HL-60/S4 treated with retinoic acid at 250 ng/mL for 4 days and 3 days (cell line): ENCODE data around the gene LEUTX.
"Not testable (repeated sequence)": the region's sequence is repeated elsewhere in the genome, so short reads cannot be mapped to it uniquely, and the experiment has no call there.

ENCODE experiments used
- in situ Hi-C: fragments of 300-500 bp; cut with MboI; formaldehyde crosslinking; loops from 2 replicates; pipeline ENCODE4 v1.7.0; 2022; ENCODE audit warnings: low sequenced_read_pairs

The LEUTX gene

GRCh38 chr19:39768786-39769185, 9.9 kb upstream of the LEUTX start:
- in situ Hi-C loops: no loop called here

DNA sequence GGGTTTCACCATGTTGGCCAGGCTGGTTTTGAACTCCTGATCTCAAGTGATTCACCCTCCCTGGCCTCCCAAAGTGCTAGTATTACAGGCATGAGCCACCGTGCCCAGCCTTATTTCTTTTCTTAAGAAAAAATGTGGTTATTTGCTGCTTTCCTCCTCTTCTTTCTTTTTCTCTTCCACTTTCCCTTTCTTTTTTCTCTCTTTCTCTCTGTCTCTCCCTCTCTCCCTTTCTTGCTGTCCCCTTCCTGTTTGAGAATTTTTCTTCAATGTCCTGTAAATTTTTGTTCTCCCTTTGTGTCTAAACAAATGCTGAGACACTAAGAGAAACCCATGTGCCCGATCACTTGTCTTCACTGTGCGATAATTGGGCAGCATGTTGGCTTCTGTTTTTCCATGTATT, 2.2 kb downstream of the LEUTX start:
- in situ Hi-C loops: no loop called here

DNA sequence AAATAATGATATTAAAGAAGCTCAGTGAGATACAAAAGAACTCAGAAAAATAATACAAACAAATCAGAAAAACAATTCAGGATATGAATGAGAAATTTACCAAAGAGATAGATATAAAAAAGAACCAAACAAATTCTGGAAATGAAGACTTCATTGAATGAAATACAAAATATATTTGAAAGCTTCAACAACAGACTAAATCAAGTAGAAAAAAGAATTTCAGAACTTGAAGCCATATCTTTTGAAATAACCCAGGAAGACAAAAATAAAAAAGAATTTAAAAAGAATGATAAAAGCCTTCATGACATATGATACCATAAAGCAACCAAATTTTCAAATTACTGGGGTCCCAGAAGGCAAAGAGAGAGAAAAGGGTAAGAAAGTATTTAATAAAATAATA, 9.6 kb downstream of the LEUTX start:
- in situ Hi-C loops: no loop called here

GRCh38 chr19:39792999-39793546, 14.4 kb downstream of the LEUTX start:
- in situ Hi-C loops: no loop called here

- in situ Hi-C loops: no loop called here
These were observed 16.3 kb downstream of the LEUTX start for GRCh38 chr19:39795001-39795400.

- in situ Hi-C loops: no loop called here
These were observed 17.4 kb downstream of the LEUTX start for GRCh38 chr19:39796000-39796498.

DNA sequence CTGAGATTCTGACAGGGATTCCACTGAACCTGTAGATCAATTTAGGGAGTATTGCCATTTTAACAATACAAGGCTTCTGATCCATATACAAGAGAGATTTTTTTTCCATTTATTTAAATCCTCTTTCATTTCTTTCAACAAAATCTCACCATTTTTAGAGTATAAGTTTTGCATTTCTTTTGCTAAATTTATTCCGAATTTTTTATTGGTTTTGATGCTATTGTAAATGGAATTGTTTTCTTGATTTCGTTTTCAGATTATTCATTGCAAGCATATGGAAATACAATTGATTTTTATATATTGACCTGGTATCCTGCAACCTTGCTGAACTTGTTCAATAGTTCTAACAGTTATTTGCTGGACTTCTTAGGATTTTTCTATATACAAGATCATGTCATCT, 18.4 kb downstream of the LEUTX start:
- in situ Hi-C loops: no loop called here

DNA sequence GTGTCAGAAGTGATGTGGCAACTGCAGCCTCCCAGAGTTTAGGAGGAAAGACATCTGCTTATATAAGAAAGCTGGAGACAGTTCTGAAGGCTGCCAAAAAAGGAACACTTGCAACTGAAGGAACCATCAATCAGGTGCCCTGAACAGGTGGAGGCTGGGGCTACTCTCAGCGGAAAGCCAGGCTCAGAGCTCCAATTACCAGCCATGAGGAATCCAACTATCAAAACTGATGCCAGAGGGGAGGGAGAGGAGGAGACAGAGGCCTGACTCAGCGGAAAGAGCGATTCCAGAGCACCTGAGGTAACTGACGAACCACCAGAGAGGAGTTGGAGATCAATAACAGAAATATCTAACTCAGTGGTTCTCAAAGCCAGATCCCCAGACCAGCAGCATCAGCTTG, 24.3 kb downstream of the LEUTX start:
- in situ Hi-C loops: no loop called here

- in situ Hi-C loops: no loop called here
These were observed 26.4 kb downstream of the LEUTX start for GRCh38 chr19:39805104-39805503.

DNA sequence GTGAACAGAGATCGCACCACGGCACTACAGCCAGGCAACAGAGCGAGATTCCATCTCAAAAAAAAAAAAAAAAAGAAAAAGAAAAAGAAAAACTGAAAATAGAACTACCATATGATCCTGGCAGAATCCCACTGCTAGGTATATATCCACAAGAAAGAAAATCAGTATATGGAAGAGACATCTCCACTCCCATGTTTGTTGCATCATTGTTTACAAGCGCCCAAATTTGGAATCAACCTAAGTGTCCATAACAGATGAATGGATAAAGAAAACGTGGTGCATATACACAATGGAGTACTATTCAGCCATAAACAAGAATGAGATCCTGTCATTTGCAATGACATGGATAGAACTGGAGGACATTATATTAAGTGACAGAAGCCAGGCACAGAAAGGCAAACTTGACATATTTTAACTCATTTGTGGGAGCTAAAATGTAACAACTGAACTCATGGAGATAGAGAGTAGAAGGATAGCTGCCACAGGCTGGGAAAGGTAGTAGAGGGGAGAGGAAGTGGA, 29.3 kb downstream of the LEUTX start:
- in situ Hi-C loops: no loop called here

DNA sequence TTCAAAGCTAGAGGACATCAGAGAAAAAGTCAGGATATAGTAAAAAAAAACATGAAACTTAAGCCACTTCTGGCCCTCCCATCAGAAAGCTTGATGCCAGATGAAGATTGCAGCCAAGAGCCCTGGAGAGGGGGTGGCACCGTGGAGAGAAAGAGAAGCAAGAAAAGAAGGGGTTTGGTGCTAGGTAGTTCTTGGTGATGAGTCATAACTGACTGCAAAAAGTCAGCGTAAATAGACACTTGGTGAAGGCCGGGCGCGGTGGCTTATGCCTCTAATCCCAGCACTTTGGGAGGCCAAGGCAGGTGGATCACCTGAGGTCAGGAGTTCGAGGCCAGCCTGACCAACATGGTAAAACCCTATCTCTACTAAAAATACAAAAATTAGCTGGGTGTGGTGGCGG, 30.0 kb downstream of the LEUTX start:
- in situ Hi-C loops: not testable (repeated sequence)

GRCh38 chr19:39809368-39809767, 30.7 kb downstream of the LEUTX start:
- in situ Hi-C loops: no loop called here

GRCh38 chr19:39810424-39810823, 31.8 kb downstream of the LEUTX start:
- in situ Hi-C loops: no loop called here

DNA sequence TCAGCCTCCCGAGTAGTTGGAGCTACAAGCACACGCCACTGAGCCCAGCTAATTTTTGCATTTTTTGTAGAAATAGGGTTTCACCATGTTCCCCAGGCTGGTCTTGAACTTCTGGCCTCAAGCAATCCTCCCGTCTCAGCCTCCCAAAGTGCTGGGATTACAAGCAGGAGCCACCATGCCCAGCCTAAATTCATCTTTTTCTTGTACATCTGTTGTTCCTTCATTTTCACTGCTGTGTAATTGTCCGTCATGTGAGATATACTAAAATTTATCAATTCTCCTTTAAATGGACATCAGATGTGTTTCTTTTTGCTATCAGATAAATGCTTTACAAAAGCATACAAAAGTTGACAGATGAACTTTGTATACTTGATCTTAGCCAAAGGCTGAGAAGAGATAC, 32.4 kb downstream of the LEUTX start:
- in situ Hi-C loops: no loop called here

DNA sequence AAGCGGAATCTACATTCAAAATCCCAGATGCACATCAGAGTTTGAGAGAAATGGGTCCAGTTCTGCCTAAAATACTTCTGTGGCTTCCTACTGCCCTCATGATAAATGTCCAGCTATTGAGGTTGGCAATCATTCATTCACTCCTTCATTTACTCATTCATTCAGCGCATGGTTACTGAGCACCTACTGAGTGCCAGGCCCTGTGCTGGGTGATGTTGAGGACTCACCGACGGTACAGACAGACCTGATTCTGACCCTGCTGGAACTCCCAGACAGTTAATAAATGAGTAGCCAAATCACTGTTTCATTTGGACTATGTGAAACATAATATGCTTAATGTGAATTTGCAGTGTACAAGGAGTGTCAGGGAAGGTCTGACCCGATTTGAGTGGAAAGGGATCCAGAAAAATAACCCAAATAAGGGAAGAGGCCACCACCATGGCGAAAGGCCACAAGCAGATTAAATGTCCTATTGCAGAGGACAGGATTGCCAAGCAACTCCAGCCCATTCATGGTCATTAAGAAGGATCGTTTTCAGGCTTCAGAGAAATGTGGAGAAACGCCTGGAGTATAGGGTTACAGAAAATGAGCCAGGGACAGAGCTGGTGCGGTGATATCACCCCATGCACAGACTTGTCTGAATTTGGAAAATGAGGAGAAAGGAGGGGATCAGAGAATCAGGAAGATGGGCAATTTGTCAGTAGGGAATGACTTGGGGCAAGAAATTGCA, 34.8 kb downstream of the LEUTX start:
- in situ Hi-C loops: no loop called here

GRCh38 chr19:39814111-39814510, 35.5 kb downstream of the LEUTX start:
- in situ Hi-C loops: not testable (repeated sequence)

GRCh38 chr19:39814595-39814994, 35.9 kb downstream of the LEUTX start:
- in situ Hi-C loops: no loop called here

- in situ Hi-C loops: no loop called here
These were observed 37.8 kb downstream of the LEUTX start for GRCh38 chr19:39816287-39817048.

GRCh38 chr19:39817888-39818561, 39.4 kb downstream of the LEUTX start:
- in situ Hi-C loops: no loop called here

DNA sequence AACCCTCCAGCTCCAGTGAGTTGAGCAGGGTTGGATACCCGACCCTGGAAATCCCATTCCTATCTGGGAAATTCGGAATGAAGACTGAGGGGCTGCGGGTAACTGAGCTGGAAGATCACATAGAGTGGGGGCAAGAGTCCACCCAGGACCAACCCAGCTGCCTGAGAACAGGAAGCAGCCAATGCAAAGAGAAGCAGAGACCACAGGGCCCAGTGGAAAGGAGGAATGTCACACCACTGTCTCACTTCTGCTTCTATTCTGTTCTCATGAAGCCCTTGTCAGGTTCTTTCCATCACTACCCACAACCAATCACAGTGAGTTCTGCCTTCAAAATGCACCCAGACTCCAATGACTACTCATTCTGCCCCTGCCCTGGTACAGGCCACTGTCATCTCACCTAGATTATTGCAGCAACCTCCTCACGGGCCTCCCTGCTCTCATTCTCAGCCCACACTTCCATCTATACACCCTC, 40.0 kb downstream of the LEUTX start:
- in situ Hi-C loops: no loop called here

DNA sequence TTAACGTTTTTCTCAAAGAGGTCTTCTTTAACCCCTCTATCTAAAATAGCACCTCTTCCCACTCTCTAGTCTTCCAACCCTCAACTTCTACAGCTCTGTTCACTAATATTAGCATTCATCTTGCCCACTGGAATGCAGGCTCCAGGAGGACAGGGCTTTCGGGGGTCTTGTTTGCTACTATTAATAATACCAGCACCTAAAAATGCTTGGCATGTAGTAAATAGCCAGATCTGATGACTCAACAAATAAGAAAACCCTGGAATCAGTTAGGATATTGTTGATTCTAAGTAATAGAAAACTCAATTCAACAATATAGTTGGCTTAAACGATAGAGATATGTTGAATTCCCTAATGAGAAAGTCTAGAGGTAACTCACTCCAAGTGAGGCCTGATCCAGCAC, 41.1 kb downstream of the LEUTX start:
- in situ Hi-C loops: no loop called here
